ENCODE data around the gene SRP14. TPM values are rescaled to one million over a fixed set of nuclear protein-coding genes. Genes with fewer than 3 reads are reported as not detected.
"Not testable (repeated sequence)": the region's sequence is repeated elsewhere in the genome, so short reads cannot be mapped to it uniquely, and the experiment has no call there.

Gene SRP14
- total RNA-seq, 4 donors from 2014 or later, result 194 to 357 (median 229) TPM

GRCh38 chr15:40079456-40079855 lies 40.5 kb upstream of the SRP14 start:
- DNase-seq (ENCODE audit: low spot score in 2 of 2), result no peak
- H3K27me3 ChIP-seq, result no peaks in the 10 kb centered on the region
- H3K4me3 ChIP-seq, result no peak overlapping the region
- no peaks in the 10 kb centered on the region for H3K36me3 ChIP-seq
- H3K9me3 ChIP-seq, result no peaks in the 10 kb centered on the region
- TF ChIP-seq CTCF (IDR thresholded peaks at IDR 0.05) (no peak), POLR2A (IDR thresholded peaks at IDR 0.05) (no peak), EP300 (IDR thresholded peaks at IDR 0.05) (no peak)
- 91 to 92% methylated on average over 6 of the region's 6 CpGs for whole genome bisulfite sequencing, 2 donors
- H3K27ac ChIP-seq, result peak overlapping the region in 2 of 4 donors; percentile 1 to 89
- peaks cover 0 to 49% (median 40%) of the 10 kb centered on the region in 4 donors for H3K4me1 ChIP-seq

- H3K9me3 ChIP-seq, result no peaks in the 10 kb centered on the region
- no peaks in the 10 kb centered on the region for H3K27me3 ChIP-seq
- H3K36me3 ChIP-seq, result no peaks in the 10 kb centered on the region
- H3K27ac ChIP-seq, result no peak overlapping the region
- H3K4me3 ChIP-seq, result no peak overlapping the region
- DNase-seq (ENCODE audit: low spot score in 2 of 2), result no peak
- WGBS, 2 donors, result 80 to 85% methylated on average over 17 to 18 of the region's 18 CpGs
- TF ChIP-seq EP300 (IDR thresholded peaks at IDR 0.05), result no peak
- TF ChIP-seq CTCF (IDR thresholded peaks at IDR 0.05), result no peak
- TF ChIP-seq POLR2A (IDR thresholded peaks at IDR 0.05), result no peak
- peaks cover 0 to 29% (median 12%) of the 10 kb centered on the region in 4 donors for H3K4me1 ChIP-seq
Measured at GRCh38 chr15:40075298-40076044, 36.5 kb upstream of the SRP14 start.

- not testable (repeated sequence) for H3K27me3 ChIP-seq; DNase-seq (ENCODE audit: low spot score in 2 of 2); H3K9me3 ChIP-seq; H3K4me3 ChIP-seq; H3K27ac ChIP-seq; H3K36me3 ChIP-seq
- 91 to 98% methylated on average over 11 to 22 of the region's 27 CpGs for WGBS, 2 donors
- peaks cover 0 to 31% (median 12%) of the 10 kb centered on the region in 4 donors for H3K4me1 ChIP-seq
Measured at GRCh38 chr15:40074656-40075055, 35.7 kb upstream of the SRP14 start.

GRCh38 chr15:40073716-40074490 lies 34.9 kb upstream of the SRP14 start:
- H3K36me3 ChIP-seq, result not testable (repeated sequence)

GRCh38 chr15:40072216-40072990 lies 33.4 kb upstream of the SRP14 start:
- WGBS, 2 donors, result 53 to 64% methylated on average over 34 of the region's 34 CpGs
- H3K4me3 ChIP-seq, result no peak overlapping the region
- H3K9me3 ChIP-seq, result no peaks in the 10 kb centered on the region
- H3K36me3 ChIP-seq, result no peaks in the 10 kb centered on the region
- H3K27me3 ChIP-seq, result no peaks in the 10 kb centered on the region
- no peak for TF ChIP-seq POLR2A (IDR thresholded peaks at IDR 0.05)
- TF ChIP-seq EP300 (IDR thresholded peaks at IDR 0.05), result no peak
- TF ChIP-seq CTCF (IDR thresholded peaks at IDR 0.05), result no peak
- H3K27ac ChIP-seq, result no peak overlapping the region
- H3K4me1 ChIP-seq, result peaks cover 0 to 32% (median 17%) of the 10 kb centered on the region in 4 donors
- no peak for DNase-seq (ENCODE audit: low spot score in 2 of 2)

More at GRCh38 chr15:40073716-40074490, 34.9 kb upstream of the SRP14 start:
- not testable (repeated sequence) for DNase-seq (ENCODE audit: low spot score in 2 of 2); H3K9me3 ChIP-seq; H3K27me3 ChIP-seq; H3K27ac ChIP-seq; H3K4me3 ChIP-seq
- 87 to 96% methylated on average over 34 of the region's 34 CpGs for WGBS, 2 donors
- peaks cover 0 to 31% (median 15%) of the 10 kb centered on the region in 4 donors for H3K4me1 ChIP-seq
